ENCODE data around the gene SUZ12. TPM values are rescaled to one million over a fixed set of nuclear protein-coding genes. Genes with fewer than 3 reads are reported as not detected.

The SUZ12 gene
- total and polyA plus RNA-seq, 9 of the 15 experiments (the other 6 are each of a cell fraction or from before 2014, with no cell fraction given): 19.5 to 64.3 (median 47.2) TPM

DNA sequence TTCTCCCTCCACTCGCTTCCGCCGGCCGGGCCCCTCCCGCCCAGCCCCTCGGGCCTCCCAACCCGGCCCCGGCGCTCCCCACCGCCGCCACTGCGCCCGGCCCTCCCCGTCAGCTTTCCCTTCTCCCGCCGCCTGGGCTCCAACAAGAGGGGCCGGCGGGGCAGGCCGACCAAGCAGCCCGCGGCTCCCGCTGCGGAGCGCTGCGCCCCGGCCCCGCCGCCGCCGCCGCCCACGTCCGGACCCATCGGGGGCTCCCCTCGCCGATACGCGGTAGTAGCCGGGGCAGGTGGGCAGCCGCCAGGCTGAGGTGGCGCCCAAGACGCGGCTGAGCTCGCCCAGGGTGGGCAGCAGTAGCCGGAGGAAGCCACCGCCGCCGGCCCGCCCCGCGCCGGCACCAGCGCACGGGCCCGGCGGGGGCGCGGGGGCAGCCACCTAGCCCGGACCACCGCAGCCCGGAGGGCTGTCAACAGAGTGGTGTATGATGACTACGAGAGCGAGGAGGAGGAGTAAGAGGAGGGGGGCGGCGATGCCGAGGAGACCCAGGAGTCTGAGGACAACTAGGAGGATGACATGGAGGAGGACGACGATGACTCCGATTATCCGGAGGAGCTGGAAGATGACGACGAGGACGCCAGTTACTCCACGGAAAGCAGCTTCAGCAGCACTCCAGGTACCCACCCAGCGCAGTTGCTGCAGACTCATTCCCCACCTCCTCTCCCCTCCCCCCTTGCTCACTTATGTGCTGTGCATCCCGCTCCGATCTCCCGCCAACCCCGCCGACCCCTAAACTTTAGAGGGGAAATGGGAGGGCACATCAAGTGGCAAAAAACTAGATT, 70.9 kb downstream of the SUZ12 start:
- Histone ChIP-seq H3K9me1 (ENCODE audit: control insufficient read depth, insufficient read depth, low read length) (peaks cover 3% of the 10 kb centered on the region), H3K27me3 (ENCODE audit: control insufficient read depth in 2 of 2, insufficient read depth in 2 of 2, low read length in 2 of 2) (no peaks in the 10 kb centered on the region), H3K36me3 (ENCODE audit: control insufficient read depth, insufficient read depth, low read length) (no peaks in the 10 kb centered on the region), H3K4me2 (ENCODE audit: insufficient read depth, low read length) (peak overlapping the region; percentile 99), H3K9ac (ENCODE audit: insufficient read depth in 1 of 2, low read depth in 2 of 2, low read length in 2 of 2) (peak overlapping the region; percentile 78 to 99), H4K20me1 (replicated peaks; ENCODE audit: control insufficient read depth, insufficient read depth, low read length) (0 out of 2 replicates have a peak, but pooled peaks cover 2% of the 10 kb centered on the region), H3K27ac (ENCODE audit: extremely low read depth, low read depth, low read length) (peak overlapping the region; percentile 86), H3K79me2 (ENCODE audit: control insufficient read depth, insufficient read depth, low read length) (peaks cover 34% of the 10 kb centered on the region), H2AFZ (ENCODE audit: low read depth, low read length) (peak overlapping the region; percentile 95), H3K9me3 (replicated peaks; ENCODE audit: control insufficient read depth, insufficient read depth, low read depth, low read length) (no peaks in the 10 kb centered on the region), H3K4me1 (replicated peaks in 1 of 2; ENCODE audit: control insufficient read depth in 2 of 2, insufficient read depth in 2 of 2, low read length in 2 of 2) (peaks cover 7 to 18% of the 10 kb centered on the region in 2 experiments; a peak in 4 of 5 replicates), H3K4me3 (peak overlapping the region; percentile 94)
- POLR2A ChIA-PET: interaction anchor here (0.6 to 2.1 kb wide), 6 partner anchors 9 to 386 kb away, joined by 3 to 11 read pairs (median 5); no protein-coding TSS in a partner anchor
- ATAC-seq (peak; percentile 68), FAIRE-seq (no peak), DNase-seq (ENCODE audit: extremely low read depth in 1 of 4, low spot score in 3 of 4) (peak; percentile 58 to 66 (median 62))
- intact Hi-C loops (cut with micrococcal nuclease): no loop called here
- in situ Hi-C loops (cut with MboI): loop anchor here (5.0 kb wide), 1 partner anchor 120 kb away; no protein-coding TSS in a partner anchor
- CTCF ChIA-PET (ENCODE audit: low intra/inter-chr PET ratio): interaction anchor here (0.6 kb wide), 1 partner anchor 118 kb away, joined by 3 read pairs; no protein-coding TSS in a partner anchor
- BruUV-seq (replicated peaks): no TSS peak
- under 1% methylated on average over 57 of the region's 80 CpGs for WGBS (ENCODE audit: insufficient coverage, low coverage, missing lambda C conversion rate)
- TF ChIP-seq CEBPB (tag; IDR thresholded peaks at IDR 0.05): no peak
- no peak for TF ChIP-seq SRSF3 (IDR thresholded peaks at IDR 0.05; ENCODE audit: insufficient read depth, low read length)
- TF ChIP-seq, protein P1, sequence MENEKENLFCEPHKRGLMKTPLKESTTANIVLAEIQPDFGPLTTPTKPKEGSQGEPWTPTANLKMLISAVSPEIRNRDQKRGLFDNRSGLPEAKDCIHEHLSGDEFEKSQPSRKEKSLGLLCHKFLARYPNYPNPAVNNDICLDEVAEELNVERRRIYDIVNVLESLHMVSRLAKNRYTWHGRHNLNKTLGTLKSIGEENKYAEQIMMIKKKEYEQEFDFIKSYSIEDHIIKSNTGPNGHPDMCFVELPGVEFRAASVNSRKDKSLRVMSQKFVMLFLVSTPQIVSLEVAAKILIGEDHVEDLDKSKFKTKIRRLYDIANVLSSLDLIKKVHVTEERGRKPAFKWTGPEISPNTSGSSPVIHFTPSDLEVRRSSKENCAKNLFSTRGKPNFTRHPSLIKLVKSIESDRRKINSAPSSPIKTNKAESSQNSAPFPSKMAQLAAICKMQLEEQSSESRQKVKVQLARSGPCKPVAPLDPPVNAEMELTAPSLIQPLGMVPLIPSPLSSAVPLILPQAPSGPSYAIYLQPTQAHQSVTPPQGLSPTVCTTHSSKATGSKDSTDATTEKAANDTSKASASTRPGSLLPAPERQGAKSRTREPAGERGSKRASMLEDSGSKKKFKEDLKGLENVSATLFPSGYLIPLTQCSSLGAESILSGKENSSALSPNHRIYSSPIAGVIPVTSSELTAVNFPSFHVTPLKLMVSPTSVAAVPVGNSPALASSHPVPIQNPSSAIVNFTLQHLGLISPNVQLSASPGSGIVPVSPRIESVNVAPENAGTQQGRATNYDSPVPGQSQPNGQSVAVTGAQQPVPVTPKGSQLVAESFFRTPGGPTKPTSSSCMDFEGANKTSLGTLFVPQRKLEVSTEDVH (IDR thresholded peaks at IDR 0.05; ENCODE audit: low read depth, partially characterized antibody): peak; percentile 30
- TF ChIP-seq ZNF76 (CRISPR knock-in tag; IDR thresholded peaks at IDR 0.05; ENCODE audit: borderline replicate concordance): no peak
- no peak for TF ChIP-seq TFAM (CRISPR knock-in tag; conservative IDR thresholded peaks at IDR 0.05)
- 0 out of 2 replicates have a peak, but pooled peaks have one; percentile 17 for TF ChIP-seq CXXC5 (CRISPR knock-in tag; IDR thresholded peaks at IDR 0.05)
- no peak for TF ChIP-seq ZNF699 (CRISPR knock-in tag; IDR thresholded peaks at IDR 0.05; ENCODE audit: insufficient replicate concordance)
- TF ChIP-seq ILK (tag; IDR thresholded peaks at IDR 0.05; ENCODE audit: borderline replicate concordance, low read depth): no peak
- TF ChIP-seq NCOR1 (IDR thresholded peaks at IDR 0.05): no peak
- no peak for TF ChIP-seq GTF2E2 (tag; IDR thresholded peaks at IDR 0.05)
- TF ChIP-seq NONO (IDR thresholded peaks at IDR 0.05; ENCODE audit: low read depth in 2 of 2, low read length in 1 of 2): peak in 1 of 2 experiments; percentile 68; a peak in 1 of 4 replicates
- no peak for TF ChIP-seq TEAD1 (CRISPR knock-in tag; IDR thresholded peaks at IDR 0.05)
- TF ChIP-seq TRIM28 (IDR thresholded peaks at IDR 0.05): no peak
- TF ChIP-seq KDM2B (CRISPR knock-in tag; IDR thresholded peaks at IDR 0.05): no peak
- no peak for TF ChIP-seq ZKSCAN1 (IDR thresholded peaks at IDR 0.05; ENCODE audit: low read depth, low read length)
- TF ChIP-seq ZEB2 (IDR thresholded peaks at IDR 0.05): 0 out of 2 replicates have a peak, but pooled peaks have one; percentile 17
- TF ChIP-seq POLR2AphosphoS2 (IDR thresholded peaks at IDR 0.05; ENCODE audit: low read length): no peak
- TF ChIP-seq, protein P2, sequence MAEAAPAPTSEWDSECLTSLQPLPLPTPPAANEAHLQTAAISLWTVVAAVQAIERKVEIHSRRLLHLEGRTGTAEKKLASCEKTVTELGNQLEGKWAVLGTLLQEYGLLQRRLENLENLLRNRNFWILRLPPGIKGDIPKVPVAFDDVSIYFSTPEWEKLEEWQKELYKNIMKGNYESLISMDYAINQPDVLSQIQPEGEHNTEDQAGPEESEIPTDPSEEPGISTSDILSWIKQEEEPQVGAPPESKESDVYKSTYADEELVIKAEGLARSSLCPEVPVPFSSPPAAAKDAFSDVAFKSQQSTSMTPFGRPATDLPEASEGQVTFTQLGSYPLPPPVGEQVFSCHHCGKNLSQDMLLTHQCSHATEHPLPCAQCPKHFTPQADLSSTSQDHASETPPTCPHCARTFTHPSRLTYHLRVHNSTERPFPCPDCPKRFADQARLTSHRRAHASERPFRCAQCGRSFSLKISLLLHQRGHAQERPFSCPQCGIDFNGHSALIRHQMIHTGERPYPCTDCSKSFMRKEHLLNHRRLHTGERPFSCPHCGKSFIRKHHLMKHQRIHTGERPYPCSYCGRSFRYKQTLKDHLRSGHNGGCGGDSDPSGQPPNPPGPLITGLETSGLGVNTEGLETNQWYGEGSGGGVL (CRISPR knock-in tag; IDR thresholded peaks at IDR 0.05): no peak

Data from K562 (cell line).